ENCODE measurements around the gene DPH3. TPM values are rescaled to one million over a fixed set of nuclear protein-coding genes. Genes with fewer than 3 reads are reported as not detected.

Gene DPH3
- total and polyA plus RNA-seq, 2 of the 8 experiments (the other 6 are each of a cell fraction or from before 2014, with no cell fraction given) = 9.8 to 40.1 TPM

DNA sequence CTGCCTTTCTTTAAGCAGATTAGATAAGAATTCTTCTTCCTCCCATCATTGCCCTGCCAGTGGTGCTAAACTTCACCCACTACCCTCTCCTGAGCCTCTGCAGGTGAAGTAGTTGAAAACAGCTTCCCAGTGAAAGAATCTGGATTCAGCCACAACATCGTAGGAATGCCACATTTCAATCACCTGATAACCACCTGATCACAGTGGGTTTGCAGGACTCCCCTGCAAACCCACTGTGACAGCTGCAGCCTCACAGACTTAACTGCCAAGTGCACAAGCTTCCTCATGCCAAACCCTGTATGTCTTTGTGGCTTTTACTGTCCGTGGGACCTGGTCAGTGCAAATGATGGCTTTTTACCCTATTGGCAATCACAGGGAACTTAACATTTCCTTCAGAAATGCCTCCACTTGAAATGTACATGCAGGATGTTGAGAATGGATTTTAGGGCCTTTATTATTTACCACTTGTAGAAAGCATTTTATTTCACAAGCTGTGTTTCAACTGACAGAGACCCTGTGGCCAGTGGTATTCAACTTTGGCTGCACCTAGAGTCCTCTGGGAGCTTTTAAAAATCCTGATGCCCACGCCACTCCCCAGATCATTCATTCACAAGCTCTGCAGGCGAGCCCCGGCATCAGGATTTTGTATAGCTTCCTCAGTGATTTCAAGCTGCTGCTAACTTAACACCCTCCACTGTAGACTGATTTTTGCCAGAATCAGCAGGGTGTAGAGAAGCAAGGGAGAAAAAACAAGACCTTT is 49.3 kb upstream of the DPH3 start (continued):
- TF ChIP-seq, protein P1, sequence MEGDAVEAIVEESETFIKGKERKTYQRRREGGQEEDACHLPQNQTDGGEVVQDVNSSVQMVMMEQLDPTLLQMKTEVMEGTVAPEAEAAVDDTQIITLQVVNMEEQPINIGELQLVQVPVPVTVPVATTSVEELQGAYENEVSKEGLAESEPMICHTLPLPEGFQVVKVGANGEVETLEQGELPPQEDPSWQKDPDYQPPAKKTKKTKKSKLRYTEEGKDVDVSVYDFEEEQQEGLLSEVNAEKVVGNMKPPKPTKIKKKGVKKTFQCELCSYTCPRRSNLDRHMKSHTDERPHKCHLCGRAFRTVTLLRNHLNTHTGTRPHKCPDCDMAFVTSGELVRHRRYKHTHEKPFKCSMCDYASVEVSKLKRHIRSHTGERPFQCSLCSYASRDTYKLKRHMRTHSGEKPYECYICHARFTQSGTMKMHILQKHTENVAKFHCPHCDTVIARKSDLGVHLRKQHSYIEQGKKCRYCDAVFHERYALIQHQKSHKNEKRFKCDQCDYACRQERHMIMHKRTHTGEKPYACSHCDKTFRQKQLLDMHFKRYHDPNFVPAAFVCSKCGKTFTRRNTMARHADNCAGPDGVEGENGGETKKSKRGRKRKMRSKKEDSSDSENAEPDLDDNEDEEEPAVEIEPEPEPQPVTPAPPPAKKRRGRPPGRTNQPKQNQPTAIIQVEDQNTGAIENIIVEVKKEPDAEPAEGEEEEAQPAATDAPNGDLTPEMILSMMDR (IDR thresholded peaks at IDR 0.05; ENCODE audit: control extremely low read depth in 1 of 3, insufficient read depth in 1 of 3, low read depth in 1 of 3, low read length in 3 of 3) = no peak
- TF ChIP-seq, protein P2, sequence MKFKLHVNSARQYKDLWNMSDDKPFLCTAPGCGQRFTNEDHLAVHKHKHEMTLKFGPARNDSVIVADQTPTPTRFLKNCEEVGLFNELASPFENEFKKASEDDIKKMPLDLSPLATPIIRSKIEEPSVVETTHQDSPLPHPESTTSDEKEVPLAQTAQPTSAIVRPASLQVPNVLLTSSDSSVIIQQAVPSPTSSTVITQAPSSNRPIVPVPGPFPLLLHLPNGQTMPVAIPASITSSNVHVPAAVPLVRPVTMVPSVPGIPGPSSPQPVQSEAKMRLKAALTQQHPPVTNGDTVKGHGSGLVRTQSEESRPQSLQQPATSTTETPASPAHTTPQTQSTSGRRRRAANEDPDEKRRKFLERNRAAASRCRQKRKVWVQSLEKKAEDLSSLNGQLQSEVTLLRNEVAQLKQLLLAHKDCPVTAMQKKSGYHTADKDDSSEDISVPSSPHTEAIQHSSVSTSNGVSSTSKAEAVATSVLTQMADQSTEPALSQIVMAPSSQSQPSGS (IDR thresholded peaks at IDR 0.05; ENCODE audit: low read length) = no peak
- TF ChIP-seq BCL11A (IDR thresholded peaks at IDR 0.05; ENCODE audit: low read depth in 2 of 2, low read length in 2 of 2) (no peak), KDM5A (IDR thresholded peaks at IDR 0.05; ENCODE audit: low read length) (no peak)
